Large intestine (tissue), 3 donors: ENCODE data around the gene PHF11. TPM values are rescaled to one million over a fixed set of nuclear protein-coding genes. Genes with fewer than 3 reads are reported as not detected.
"Not testable (repeated sequence)": the region's sequence is repeated elsewhere in the genome, so short reads cannot be mapped to it uniquely, and the experiment has no call there.

Source experiments
- DNase-seq, 2 donors: peaks; one replicate each; pipeline versions ENCODE4 v3.0.0 to v3.0.0-alpha.2; 2013
- H3K27ac ChIP-seq: one replicate; pipeline ENCODE4 v1.5.1; 2013; ENCODE audit warnings: low read length
- H3K27me3 ChIP-seq: 2 replicates; pipeline ENCODE4 v1.6.1; 2013; ENCODE audit warnings: low read length; ENCODE audit not compliant: control insufficient read depth, insufficient read depth
- H3K36me3 ChIP-seq: 2 replicates; pipeline ENCODE4 v1.6.1; 2013; ENCODE audit warnings: low read length; ENCODE audit not compliant: control insufficient read depth, insufficient read depth
- H3K4me1 ChIP-seq: one replicate; pipeline ENCODE4 v1.6.1; 2013; ENCODE audit warnings: low read length; ENCODE audit not compliant: control insufficient read depth, insufficient read depth
- H3K4me3 ChIP-seq: one replicate; pipeline ENCODE4 v1.5.1; 2013; ENCODE audit warnings: low read length
- H3K9me3 ChIP-seq: one replicate; pipeline ENCODE4 v1.6.1; 2013; ENCODE audit warnings: mild to moderate bottlenecking, low read depth, low read length, moderate library complexity; ENCODE audit not compliant: control insufficient read depth
- WGBS: methylation state at CpG from one replicate; pipeline ENCODE4 v1.1.5; 2013; ENCODE audit warnings: low lambda C conversion rate; ENCODE audit not compliant: insufficient coverage; 5-methylcytosine and 5-hydroxymethylcytosine counted together
- polyA plus RNA-seq: library from polyadenylated mRNA; unstranded; fragments of 120-200 nt; gene quantifications from one replicate; pipeline ENCODE4 v1.2.1, GENCODE V29; 2013

Gene PHF11
- polyA plus RNA-seq, 1 donor = 47.3 TPM

DNA sequence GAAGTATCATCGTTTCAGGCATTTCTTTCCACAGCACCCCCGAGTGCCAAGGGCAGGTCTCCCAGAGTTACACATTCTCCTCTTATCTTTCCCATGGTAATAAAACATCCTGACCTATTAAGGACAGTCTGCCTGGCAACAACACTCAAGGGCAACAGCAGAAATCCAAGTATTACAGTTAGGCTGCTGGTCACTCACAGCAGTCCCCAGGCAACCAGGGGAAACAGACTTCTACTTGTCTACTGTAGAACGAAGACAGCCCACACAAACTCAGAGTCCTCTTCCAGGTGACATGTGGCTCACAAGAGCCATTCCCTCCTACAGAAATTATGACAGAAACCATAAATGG, 65.3 kb downstream of the PHF11 start:
- Histone ChIP-seq H3K36me3 (peaks cover 23% of the 10 kb centered on the region), H3K27me3 (no peaks in the 10 kb centered on the region), H3K4me3 (no peak overlapping the region), H3K27ac (peak overlapping the region; percentile 66), H3K4me1 (peaks cover 4% of the 10 kb centered on the region), H3K9me3 (no peaks in the 10 kb centered on the region)
- peak; percentile 75 to 81 for DNase-seq
- 80% methylated on average over 1 of the region's 3 CpGs for WGBS

DNA sequence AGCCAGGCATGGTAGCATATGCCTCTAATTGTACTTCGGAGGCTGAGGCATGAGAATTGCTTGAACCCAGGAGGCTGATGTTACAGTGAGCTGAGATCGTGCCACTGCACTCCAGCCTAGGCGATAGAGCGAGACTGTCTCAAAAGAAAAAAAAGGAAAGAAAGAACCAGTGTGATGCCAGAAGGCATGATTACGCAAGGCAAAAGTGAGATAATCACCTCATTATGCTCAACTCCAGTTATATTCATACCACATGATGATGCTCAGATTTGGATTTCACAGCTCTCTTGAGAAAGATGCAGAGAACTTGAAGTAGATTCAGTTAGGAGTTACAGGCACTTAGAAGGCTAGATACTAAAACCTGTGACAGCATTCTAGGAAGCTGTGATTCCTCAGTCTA, 67.8 kb downstream of the PHF11 start:
- Histone ChIP-seq H3K9me3 (no peaks in the 10 kb centered on the region), H3K36me3 (peaks cover 15% of the 10 kb centered on the region), H3K27ac (no peak overlapping the region), H3K27me3 (no peaks in the 10 kb centered on the region), H3K4me3 (no peak overlapping the region), H3K4me1 (peaks cover 4% of the 10 kb centered on the region)
- no peak for DNase-seq
- WGBS = no CpG with 5 or more reads among the region's 5 CpGs

DNA sequence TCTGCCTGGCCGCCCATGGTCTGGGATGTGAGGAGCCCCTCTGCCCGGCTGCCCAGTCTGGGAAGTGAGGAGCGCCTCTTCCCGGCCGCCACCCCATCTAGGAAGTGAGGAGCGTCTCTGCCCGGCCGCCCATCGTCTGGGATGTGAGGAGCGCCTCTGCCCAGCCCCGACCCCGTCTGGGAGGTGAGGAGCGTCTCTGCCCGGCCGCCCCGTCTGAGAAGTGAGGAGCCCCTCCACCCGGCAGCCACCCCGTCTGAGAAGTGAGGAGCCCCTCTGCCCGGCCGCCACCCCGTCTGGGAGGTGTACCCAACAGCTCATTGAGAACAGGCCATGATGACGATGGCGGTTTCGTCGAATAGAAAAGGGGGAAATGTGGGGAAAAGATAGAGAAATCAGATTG, 69.7 kb downstream of the PHF11 start:
- DNase-seq, H3K36me3 ChIP-seq, H3K27ac ChIP-seq, H3K27me3 ChIP-seq, H3K4me1 ChIP-seq, H3K4me3 ChIP-seq, H3K9me3 ChIP-seq: not testable (repeated sequence)
- no CpG with 5 or more reads among the region's 25 CpGs for WGBS

DNA sequence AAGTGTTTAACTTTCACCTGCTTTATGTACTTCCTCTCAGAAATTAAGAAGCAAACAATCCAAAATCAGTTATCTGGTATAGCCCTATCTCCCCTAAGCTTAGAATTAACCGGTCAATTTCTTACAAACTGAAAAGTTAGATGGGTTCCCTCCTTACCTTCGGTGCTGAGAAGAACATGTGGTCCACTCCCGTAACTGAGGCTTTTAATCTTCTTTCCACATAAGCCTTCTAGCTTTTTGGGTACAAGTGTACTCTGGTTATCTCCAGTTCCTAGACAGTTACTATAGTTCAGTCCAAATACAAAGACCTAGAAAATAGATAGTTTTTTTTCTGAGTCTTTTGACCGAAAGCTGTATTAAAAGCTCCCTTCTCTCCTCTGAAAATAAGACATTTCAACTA, 70.7 kb downstream of the PHF11 start:
- no peak for DNase-seq
- no peak overlapping the region for H3K4me3 ChIP-seq
- no peaks in the 10 kb centered on the region for H3K9me3 ChIP-seq
- H3K27me3 ChIP-seq = no peaks in the 10 kb centered on the region
- H3K36me3 ChIP-seq = peaks cover 9% of the 10 kb centered on the region
- WGBS = 100% methylated on average over 2 of the region's 4 CpGs
- H3K27ac ChIP-seq = no peak overlapping the region
- no peaks in the 10 kb centered on the region for H3K4me1 ChIP-seq

DNA sequence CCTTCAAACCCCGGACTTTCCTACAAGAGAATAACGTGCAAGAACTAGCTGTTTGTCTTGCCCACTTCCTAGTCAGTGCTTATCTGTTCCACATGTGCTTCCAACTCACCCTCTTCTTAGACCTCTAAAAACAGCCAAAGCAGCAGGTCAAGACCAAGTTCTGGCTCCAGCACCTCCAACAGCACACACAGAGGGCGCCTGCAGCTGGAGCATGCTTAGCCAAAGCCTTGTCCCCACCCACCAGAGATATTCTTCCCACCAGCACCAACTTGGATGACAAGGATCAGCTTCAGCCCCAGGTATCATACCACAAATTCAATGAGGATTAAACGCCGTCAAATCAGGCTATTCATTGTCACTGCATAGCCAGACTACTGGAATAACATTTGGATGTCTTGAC, 71.7 kb downstream of the PHF11 start:
- Histone ChIP-seq H3K27ac (no peak overlapping the region), H3K4me1 (no peaks in the 10 kb centered on the region), H3K4me3 (no peak overlapping the region), H3K36me3 (peaks cover 9% of the 10 kb centered on the region), H3K27me3 (no peaks in the 10 kb centered on the region), H3K9me3 (no peaks in the 10 kb centered on the region)
- no CpG with 5 or more reads among the region's 5 CpGs for WGBS
- no peak for DNase-seq

DNA sequence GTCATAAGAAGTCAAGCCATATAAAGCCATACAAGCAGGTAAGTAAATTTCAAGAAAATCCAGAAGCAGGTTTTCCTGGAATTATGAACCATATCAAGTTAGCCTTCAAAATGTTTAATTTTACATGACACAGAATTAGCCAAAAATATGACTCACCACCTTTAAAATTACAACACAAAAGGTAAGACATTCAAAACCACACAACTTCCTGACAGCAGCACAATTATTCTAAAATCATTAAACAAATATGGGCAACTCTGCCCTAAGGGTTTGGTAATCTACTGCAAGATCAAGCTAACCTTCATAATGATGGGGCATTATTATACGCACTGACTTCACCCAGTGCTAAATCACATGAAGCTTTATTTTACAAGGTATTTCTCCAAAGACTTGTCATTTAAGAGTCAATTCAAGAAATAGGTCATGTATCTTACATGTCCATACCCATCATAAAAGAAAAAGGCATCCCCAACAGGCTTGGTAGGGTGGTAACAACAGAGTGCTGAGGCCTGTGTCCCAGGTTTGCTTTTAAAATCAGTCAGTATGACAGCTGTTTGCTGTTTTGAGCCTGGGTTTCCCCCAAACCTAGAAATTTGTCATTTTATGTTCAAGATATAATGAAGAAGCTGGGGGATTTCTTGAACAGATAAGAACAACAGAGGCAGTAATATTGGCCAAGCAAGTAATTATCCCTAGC, 74.4 kb downstream of the PHF11 start:
- Histone ChIP-seq H3K27ac (no peak overlapping the region), H3K4me1 (no peaks in the 10 kb centered on the region), H3K9me3 (no peaks in the 10 kb centered on the region), H3K36me3 (peaks cover 6% of the 10 kb centered on the region), H3K27me3 (no peaks in the 10 kb centered on the region), H3K4me3 (no peak overlapping the region)
- WGBS = no CpG with 5 or more reads among the region's 1 CpG
- no peak for DNase-seq

DNA sequence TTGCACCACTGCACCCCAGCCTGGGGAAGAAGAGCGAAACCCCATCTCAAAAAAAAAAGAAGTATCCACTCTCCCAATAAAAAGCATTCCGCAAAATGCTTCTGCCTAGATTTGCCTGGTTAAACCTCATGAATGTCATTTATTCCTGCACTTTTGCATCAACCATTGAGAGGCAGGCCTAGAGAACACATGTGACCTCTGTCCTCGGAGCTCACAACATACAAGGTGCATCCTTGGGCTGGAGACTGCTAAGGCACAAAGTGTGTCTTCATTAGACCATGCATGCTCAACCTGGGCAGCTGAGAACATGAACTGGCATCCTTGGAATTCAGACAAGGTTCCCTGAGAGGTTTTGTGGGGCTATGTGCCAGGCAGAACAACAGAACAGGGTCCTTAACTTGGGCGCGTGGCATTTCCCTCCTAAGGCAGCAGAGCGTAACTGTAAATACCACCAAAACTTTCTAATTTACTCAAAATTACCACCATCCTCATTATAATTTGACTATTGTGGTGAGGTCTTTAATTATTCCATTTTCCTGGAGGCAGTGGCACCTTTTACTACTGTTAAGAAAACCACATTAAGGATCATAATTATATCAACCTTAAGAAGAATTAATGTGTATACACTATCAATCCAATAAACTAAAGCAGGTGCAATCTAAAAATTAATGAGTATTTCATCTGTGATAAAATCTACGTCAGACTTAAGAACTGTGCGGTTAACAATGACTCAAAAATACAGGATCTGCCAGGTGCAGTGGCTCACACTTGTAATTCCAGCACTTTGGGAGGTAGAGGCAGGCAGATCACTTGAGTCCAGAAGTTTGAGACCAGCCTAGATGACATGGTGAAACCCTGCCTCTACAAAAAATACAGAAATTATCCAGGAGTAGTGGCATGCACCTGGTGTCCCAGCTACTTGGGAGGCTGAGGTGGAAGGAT, 75.8 kb downstream of the PHF11 start:
- no peak overlapping the region for H3K27ac ChIP-seq
- no peaks in the 10 kb centered on the region for H3K9me3 ChIP-seq
- H3K27me3 ChIP-seq = no peaks in the 10 kb centered on the region
- 100% methylated on average over 3 of the region's 8 CpGs for WGBS
- no peaks in the 10 kb centered on the region for H3K4me1 ChIP-seq
- no peak for DNase-seq
- H3K4me3 ChIP-seq = no peak overlapping the region
- H3K36me3 ChIP-seq = peaks cover 2% of the 10 kb centered on the region

Other genes with a start within 250 kb of the PHF11 start
- gene CDADC1, start 248.0 kb upstream of the PHF11 start, polyA plus RNA-seq = 9.2 TPM
- gene CAB39L, start 51.9 kb upstream of the PHF11 start, polyA plus RNA-seq = 7.8 TPM
- gene SETDB2, start 51.7 kb upstream of the PHF11 start, polyA plus RNA-seq = 13.6 TPM
- gene RCBTB1, start 89.6 kb downstream of the PHF11 start, polyA plus RNA-seq = 21.2 TPM
- gene ARL11, start 132.6 kb downstream of the PHF11 start, polyA plus RNA-seq = 1.3 TPM
- gene EBPL, start 195.5 kb downstream of the PHF11 start, polyA plus RNA-seq = 43.1 TPM